ENCODE results near the gene WDR6.

WDR6 gene

GRCh38 chr3:48974076-48974864, 32.9 kb upstream of the WDR6 start:
- Histone ChIP-seq H3K9me3 (ENCODE audit: control insufficient read depth in 2 of 2, low read length in 2 of 2) (no peaks in the 10 kb centered on the region), H3K4me1 (ENCODE audit: control insufficient read depth in 2 of 2, insufficient read depth in 2 of 2, low read length in 2 of 2) (no peaks in the 10 kb centered on the region), H3K9ac (ENCODE audit: low read depth in 1 of 2, low read length in 2 of 2) (no peak overlapping the region), H3K36me3 (ENCODE audit: control insufficient read depth in 2 of 2, insufficient read depth in 2 of 2, low read length in 2 of 2) (peaks cover 60 to 76% of the 10 kb centered on the region in 2 donors), H3K27me3 (ENCODE audit: control insufficient read depth in 2 of 2, insufficient read depth in 2 of 2, low read length in 2 of 2) (no peaks in the 10 kb centered on the region), H3K27ac (ENCODE audit: low read depth in 2 of 2, low read length in 2 of 2) (no peak overlapping the region), H3K4me3 (ENCODE audit: low read length in 2 of 2) (no peak overlapping the region)

GRCh38 chr3:48979451-48979850, 27.7 kb upstream of the WDR6 start:
- peaks cover 53 to 80% of the 10 kb centered on the region in 2 donors for H3K36me3 ChIP-seq (ENCODE audit: control insufficient read depth in 2 of 2, insufficient read depth in 2 of 2, low read length in 2 of 2)
- H3K9ac ChIP-seq (ENCODE audit: low read depth in 1 of 2, low read length in 2 of 2): no peak overlapping the region
- H3K4me1 ChIP-seq (ENCODE audit: control insufficient read depth in 2 of 2, insufficient read depth in 2 of 2, low read length in 2 of 2): no peaks in the 10 kb centered on the region
- no peak overlapping the region for H3K27ac ChIP-seq (ENCODE audit: low read depth in 2 of 2, low read length in 2 of 2)
- H3K27me3 ChIP-seq (ENCODE audit: control insufficient read depth in 2 of 2, insufficient read depth in 2 of 2, low read length in 2 of 2): no peaks in the 10 kb centered on the region
- H3K9me3 ChIP-seq (ENCODE audit: control insufficient read depth in 2 of 2, low read length in 2 of 2): no peaks in the 10 kb centered on the region
- no peak overlapping the region for H3K4me3 ChIP-seq (ENCODE audit: low read length in 2 of 2)

- Histone ChIP-seq H3K4me3 (ENCODE audit: low read length in 2 of 2) (no peak overlapping the region), H3K27ac (ENCODE audit: low read depth in 2 of 2, low read length in 2 of 2) (no peak overlapping the region), H3K4me1 (ENCODE audit: control insufficient read depth in 2 of 2, insufficient read depth in 2 of 2, low read length in 2 of 2) (no peaks in the 10 kb centered on the region), H3K36me3 (ENCODE audit: control insufficient read depth in 2 of 2, insufficient read depth in 2 of 2, low read length in 2 of 2) (peaks cover 49 to 77% of the 10 kb centered on the region in 2 donors), H3K9me3 (ENCODE audit: control insufficient read depth in 2 of 2, low read length in 2 of 2) (no peaks in the 10 kb centered on the region), H3K9ac (ENCODE audit: low read depth in 1 of 2, low read length in 2 of 2) (no peak overlapping the region), H3K27me3 (ENCODE audit: control insufficient read depth in 2 of 2, insufficient read depth in 2 of 2, low read length in 2 of 2) (no peaks in the 10 kb centered on the region)
Measured at GRCh38 chr3:48980295-48980694, 26.9 kb upstream of the WDR6 start.

- Histone ChIP-seq H3K4me1 (ENCODE audit: control insufficient read depth in 2 of 2, insufficient read depth in 2 of 2, low read length in 2 of 2) (no peaks in the 10 kb centered on the region), H3K36me3 (ENCODE audit: control insufficient read depth in 2 of 2, insufficient read depth in 2 of 2, low read length in 2 of 2) (peaks cover 43 to 65% of the 10 kb centered on the region in 2 donors)
Measured at GRCh38 chr3:48982016-48982415, 25.2 kb upstream of the WDR6 start.

GRCh38 chr3:48982686-48983085, 24.5 kb upstream of the WDR6 start:
- Histone ChIP-seq H3K4me1 (ENCODE audit: control insufficient read depth in 2 of 2, insufficient read depth in 2 of 2, low read length in 2 of 2) (no peaks in the 10 kb centered on the region), H3K27me3 (ENCODE audit: control insufficient read depth in 2 of 2, insufficient read depth in 2 of 2, low read length in 2 of 2) (no peaks in the 10 kb centered on the region), H3K9me3 (ENCODE audit: control insufficient read depth in 2 of 2, low read length in 2 of 2) (no peaks in the 10 kb centered on the region), H3K27ac (ENCODE audit: low read depth in 2 of 2, low read length in 2 of 2) (no peak overlapping the region), H3K36me3 (ENCODE audit: control insufficient read depth in 2 of 2, insufficient read depth in 2 of 2, low read length in 2 of 2) (peaks cover 43 to 62% of the 10 kb centered on the region in 2 donors), H3K9ac (ENCODE audit: low read depth in 1 of 2, low read length in 2 of 2) (no peak overlapping the region), H3K4me3 (ENCODE audit: low read length in 2 of 2) (no peak overlapping the region)

More at GRCh38 chr3:48982016-48982415, 25.2 kb upstream of the WDR6 start:
- Histone ChIP-seq H3K9me3 (ENCODE audit: control insufficient read depth in 2 of 2, low read length in 2 of 2) (no peaks in the 10 kb centered on the region), H3K9ac (ENCODE audit: low read depth in 1 of 2, low read length in 2 of 2) (no peak overlapping the region), H3K4me3 (ENCODE audit: low read length in 2 of 2) (no peak overlapping the region), H3K27ac (ENCODE audit: low read depth in 2 of 2, low read length in 2 of 2) (no peak overlapping the region), H3K27me3 (ENCODE audit: control insufficient read depth in 2 of 2, insufficient read depth in 2 of 2, low read length in 2 of 2) (no peaks in the 10 kb centered on the region)

GRCh38 chr3:48983096-48983495, 24.1 kb upstream of the WDR6 start:
- no peak overlapping the region for H3K9ac ChIP-seq (ENCODE audit: low read depth in 1 of 2, low read length in 2 of 2)
- H3K36me3 ChIP-seq (ENCODE audit: control insufficient read depth in 2 of 2, insufficient read depth in 2 of 2, low read length in 2 of 2): peaks cover 39 to 59% of the 10 kb centered on the region in 2 donors
- no peak overlapping the region for H3K27ac ChIP-seq (ENCODE audit: low read depth in 2 of 2, low read length in 2 of 2)

GRCh38 chr3:48984663-48985062, 22.5 kb upstream of the WDR6 start:
- Histone ChIP-seq H3K4me1 (ENCODE audit: control insufficient read depth in 2 of 2, insufficient read depth in 2 of 2, low read length in 2 of 2) (peaks cover 8% of the 10 kb centered on the region in 2 donors), H3K27ac (ENCODE audit: low read depth in 2 of 2, low read length in 2 of 2) (no peak overlapping the region), H3K9ac (ENCODE audit: low read depth in 1 of 2, low read length in 2 of 2) (no peak overlapping the region), H3K9me3 (ENCODE audit: control insufficient read depth in 2 of 2, low read length in 2 of 2) (no peaks in the 10 kb centered on the region), H3K27me3 (ENCODE audit: control insufficient read depth in 2 of 2, insufficient read depth in 2 of 2, low read length in 2 of 2) (no peaks in the 10 kb centered on the region), H3K4me3 (ENCODE audit: low read length in 2 of 2) (no peak overlapping the region), H3K36me3 (ENCODE audit: control insufficient read depth in 2 of 2, insufficient read depth in 2 of 2, low read length in 2 of 2) (peaks cover 31 to 51% of the 10 kb centered on the region in 2 donors)

More at GRCh38 chr3:48983096-48983495, 24.1 kb upstream of the WDR6 start:
- Histone ChIP-seq H3K9me3 (ENCODE audit: control insufficient read depth in 2 of 2, low read length in 2 of 2) (no peaks in the 10 kb centered on the region), H3K4me3 (ENCODE audit: low read length in 2 of 2) (no peak overlapping the region), H3K27me3 (ENCODE audit: control insufficient read depth in 2 of 2, insufficient read depth in 2 of 2, low read length in 2 of 2) (no peaks in the 10 kb centered on the region), H3K4me1 (ENCODE audit: control insufficient read depth in 2 of 2, insufficient read depth in 2 of 2, low read length in 2 of 2) (no peaks in the 10 kb centered on the region)

- H3K4me3 ChIP-seq (ENCODE audit: low read length in 2 of 2): no peak overlapping the region
- no peaks in the 10 kb centered on the region for H3K27me3 ChIP-seq (ENCODE audit: control insufficient read depth in 2 of 2, insufficient read depth in 2 of 2, low read length in 2 of 2)
- H3K4me1 ChIP-seq (ENCODE audit: control insufficient read depth in 2 of 2, insufficient read depth in 2 of 2, low read length in 2 of 2): peaks cover 10% of the 10 kb centered on the region in 2 donors
- no peaks in the 10 kb centered on the region for H3K9me3 ChIP-seq (ENCODE audit: control insufficient read depth in 2 of 2, low read length in 2 of 2)
- H3K27ac ChIP-seq (ENCODE audit: low read depth in 2 of 2, low read length in 2 of 2): no peak overlapping the region
- H3K36me3 ChIP-seq (ENCODE audit: control insufficient read depth in 2 of 2, insufficient read depth in 2 of 2, low read length in 2 of 2): peaks cover 21 to 41% of the 10 kb centered on the region in 2 donors
- no peak overlapping the region for H3K9ac ChIP-seq (ENCODE audit: low read depth in 1 of 2, low read length in 2 of 2)
Measured at GRCh38 chr3:48985831-48986376, 21.3 kb upstream of the WDR6 start.

GRCh38 chr3:48989126-48989795, 17.9 kb upstream of the WDR6 start:
- H3K27me3 ChIP-seq (ENCODE audit: control insufficient read depth in 2 of 2, insufficient read depth in 2 of 2, low read length in 2 of 2): no peaks in the 10 kb centered on the region
- H3K4me1 ChIP-seq (ENCODE audit: control insufficient read depth in 2 of 2, insufficient read depth in 2 of 2, low read length in 2 of 2): peaks cover 18 to 20% of the 10 kb centered on the region in 2 donors
- H3K4me3 ChIP-seq (ENCODE audit: low read length in 2 of 2): peak overlapping the region; percentile 72 to 87
- H3K9ac ChIP-seq (ENCODE audit: low read depth in 1 of 2, low read length in 2 of 2): peak overlapping the region; percentile 77 to 80
- peak overlapping the region; percentile 76 to 88 for H3K27ac ChIP-seq (ENCODE audit: low read depth in 2 of 2, low read length in 2 of 2)
- no peaks in the 10 kb centered on the region for H3K9me3 ChIP-seq (ENCODE audit: control insufficient read depth in 2 of 2, low read length in 2 of 2)
- H3K36me3 ChIP-seq (ENCODE audit: control insufficient read depth in 2 of 2, insufficient read depth in 2 of 2, low read length in 2 of 2): peaks cover 4 to 14% of the 10 kb centered on the region in 2 donors
